ENCODE results near the gene MAPKAPK2.
"Not testable (repeated sequence)": the region's sequence is repeated elsewhere in the genome, so short reads cannot be mapped to it uniquely, and the experiment has no call there.

Gene MAPKAPK2

DNA sequence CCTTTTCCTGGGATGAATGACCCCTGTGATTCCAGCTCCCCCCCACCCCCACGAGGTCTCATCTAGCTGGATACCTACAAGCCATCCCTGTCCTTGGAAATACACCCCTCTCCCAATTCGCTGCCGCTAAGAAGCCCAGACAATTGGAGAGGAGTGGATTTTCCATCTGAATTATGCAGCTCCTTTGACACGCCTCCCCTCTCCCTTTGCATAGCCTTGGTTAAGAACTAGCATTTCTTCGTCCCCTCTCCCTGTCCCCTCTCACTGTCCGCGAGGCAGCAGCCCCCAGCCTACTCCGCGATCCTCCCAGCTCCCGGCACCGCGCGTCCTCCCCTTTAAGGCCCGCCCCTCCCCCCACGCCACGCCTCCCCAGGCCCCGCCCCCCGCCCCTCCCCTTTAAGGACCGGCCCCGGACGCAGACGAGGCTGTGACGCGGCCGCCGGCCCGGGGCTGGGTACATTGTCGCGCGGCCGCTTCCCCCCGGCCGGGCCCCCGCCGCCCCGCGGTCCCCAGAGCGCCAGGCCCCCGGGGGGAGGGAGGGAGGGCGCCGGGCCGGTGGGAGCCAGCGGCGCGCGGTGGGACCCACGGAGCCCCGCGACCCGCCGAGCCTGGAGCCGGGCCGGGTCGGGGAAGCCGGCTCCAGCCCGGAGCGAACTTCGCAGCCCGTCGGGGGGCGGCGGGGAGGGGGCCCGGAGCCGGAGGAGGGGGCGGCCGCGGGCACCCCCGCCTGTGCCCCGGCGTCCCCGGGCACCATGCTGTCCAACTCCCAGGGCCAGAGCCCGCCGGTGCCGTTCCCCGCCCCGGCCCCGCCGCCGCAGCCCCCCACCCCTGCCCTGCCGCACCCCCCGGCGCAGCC lies at the start of gene MAPKAPK2:
Gene MAPKAPK2 (plus strand): TSS at position 428 of the 856 bp plus-strand sequence. CDS start 325 bp downstream, at position 753.
- DNase-seq (ENCODE audit: low read depth in 2 of 2), result peak; percentile 65 to 78

DNA sequence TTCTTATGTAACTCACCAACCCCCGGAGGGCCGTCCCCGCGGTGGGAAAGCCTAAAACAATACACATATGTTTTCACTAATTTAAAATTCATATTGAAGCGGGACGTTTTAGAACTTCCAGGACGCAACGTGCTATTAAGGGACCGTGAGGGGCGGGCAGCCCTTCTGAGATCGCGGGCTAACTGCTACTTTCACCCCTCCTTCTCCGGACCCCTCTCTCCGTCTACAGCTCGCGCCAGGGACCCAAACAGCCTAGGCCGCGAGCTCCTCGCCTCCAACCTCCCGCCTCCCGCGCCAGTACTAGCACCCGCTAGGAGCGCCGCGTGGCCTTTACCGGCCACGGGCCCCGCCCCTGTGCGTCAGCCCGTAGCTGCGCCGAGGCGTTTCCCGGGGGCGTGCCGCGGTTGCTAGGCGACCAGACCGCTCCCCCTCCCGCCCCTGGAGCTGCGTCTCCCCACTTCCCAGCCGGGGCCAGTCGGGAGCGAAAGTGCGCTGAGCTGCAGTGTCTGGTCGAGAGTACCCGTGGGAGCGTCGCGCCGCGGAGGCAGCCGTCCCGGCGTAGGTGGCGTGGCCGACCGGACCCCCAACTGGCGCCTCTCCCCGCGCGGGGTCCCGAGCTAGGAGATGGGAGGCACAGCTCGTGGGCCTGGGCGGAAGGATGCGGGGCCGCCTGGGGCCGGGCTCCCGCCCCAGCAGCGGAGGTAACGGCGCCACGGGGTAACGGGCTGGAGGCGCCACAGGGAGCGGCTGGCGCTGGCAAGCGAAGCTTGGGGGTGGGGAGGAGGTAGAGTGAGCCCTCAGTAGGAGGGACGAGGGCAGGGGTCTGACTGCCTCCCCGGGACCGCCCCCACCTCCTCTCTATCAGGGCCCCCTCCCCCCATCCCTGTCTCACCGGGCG lies 49.4 kb upstream of the MAPKAPK2 start, which contains the start of gene DYRK3:
Gene DYRK3 (plus strand): TSS at position 457 of the 898 bp plus-strand sequence. CDS start 168 bp downstream, at position 625.
- peak; percentile 88 to 93 for DNase-seq (ENCODE audit: low read depth in 2 of 2)

- no peak for DNase-seq (ENCODE audit: low read depth in 2 of 2)
These were observed 48.7 kb upstream of the MAPKAPK2 start for GRCh38 chr1:206635978-206636345.

GRCh38 chr1:206636671-206637070 lies 48.0 kb upstream of the MAPKAPK2 start:
- DNase-seq (ENCODE audit: low read depth in 2 of 2), result no peak

GRCh38 chr1:206637605-206638004 lies 47.1 kb upstream of the MAPKAPK2 start:
- DNase-seq (ENCODE audit: low read depth in 2 of 2), result no peak

- DNase-seq (ENCODE audit: low read depth in 2 of 2), result not testable (repeated sequence)
These were observed 42.6 kb upstream of the MAPKAPK2 start for GRCh38 chr1:206642074-206642473.

DNA sequence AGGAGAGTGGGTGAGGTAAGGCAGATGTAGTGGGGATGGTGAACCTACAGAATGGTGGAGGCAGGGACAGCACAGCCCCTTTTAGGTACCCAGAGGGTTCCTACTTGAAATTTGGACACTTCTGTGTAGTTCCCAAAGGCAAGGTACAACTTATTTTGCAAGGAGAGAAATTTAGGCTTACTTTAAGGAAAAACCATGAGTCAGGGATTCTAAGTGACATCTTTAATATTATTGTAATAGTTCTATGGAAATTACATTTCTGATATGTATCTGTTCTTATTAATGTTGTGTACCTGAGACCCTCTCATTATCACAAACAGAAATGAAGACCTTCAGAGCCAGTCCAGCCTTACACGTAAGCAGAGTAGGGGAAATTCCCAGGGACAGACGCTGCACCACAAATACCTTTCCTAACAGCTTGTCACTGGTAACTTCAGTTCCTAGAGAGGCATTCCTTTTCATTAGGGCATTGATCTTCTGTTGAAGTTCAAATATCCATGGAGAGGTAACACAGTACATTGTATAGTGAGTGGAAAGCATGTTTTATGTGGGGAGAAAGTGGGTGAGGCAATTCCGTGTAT lies 41.5 kb upstream of the MAPKAPK2 start:
- DNase-seq (ENCODE audit: low read depth in 2 of 2), result no peak

- no peak for DNase-seq (ENCODE audit: low read depth in 2 of 2)
These were observed 38.2 kb upstream of the MAPKAPK2 start for GRCh38 chr1:206646504-206646903.

GRCh38 chr1:206647224-206647623 lies 37.5 kb upstream of the MAPKAPK2 start:
- no peak for DNase-seq (ENCODE audit: low read depth in 2 of 2)

GRCh38 chr1:206649261-206649921 lies 35.3 kb upstream of the MAPKAPK2 start:
- DNase-seq (ENCODE audit: low read depth in 2 of 2), result no peak

DNA sequence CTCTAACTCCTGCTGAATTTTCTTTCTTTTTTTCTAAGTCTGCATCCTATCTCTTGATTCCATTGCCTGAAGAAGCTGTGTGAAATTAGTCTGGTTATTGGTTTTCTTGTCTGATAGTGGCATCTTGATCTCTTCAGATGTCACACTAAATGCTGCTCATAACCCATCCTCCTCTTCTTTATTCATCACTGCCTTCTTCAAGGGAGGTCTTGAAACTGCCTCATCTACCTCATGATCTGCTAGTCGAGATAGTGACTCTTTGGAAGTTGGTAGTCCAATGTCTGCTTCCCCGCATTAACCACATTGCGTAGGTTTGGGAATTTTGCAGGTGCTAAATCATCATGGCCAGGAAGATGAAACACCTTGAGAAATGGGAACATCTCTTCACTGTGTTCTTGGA lies 33.7 kb upstream of the MAPKAPK2 start:
- no peak for DNase-seq (ENCODE audit: low read depth in 2 of 2)

DNA sequence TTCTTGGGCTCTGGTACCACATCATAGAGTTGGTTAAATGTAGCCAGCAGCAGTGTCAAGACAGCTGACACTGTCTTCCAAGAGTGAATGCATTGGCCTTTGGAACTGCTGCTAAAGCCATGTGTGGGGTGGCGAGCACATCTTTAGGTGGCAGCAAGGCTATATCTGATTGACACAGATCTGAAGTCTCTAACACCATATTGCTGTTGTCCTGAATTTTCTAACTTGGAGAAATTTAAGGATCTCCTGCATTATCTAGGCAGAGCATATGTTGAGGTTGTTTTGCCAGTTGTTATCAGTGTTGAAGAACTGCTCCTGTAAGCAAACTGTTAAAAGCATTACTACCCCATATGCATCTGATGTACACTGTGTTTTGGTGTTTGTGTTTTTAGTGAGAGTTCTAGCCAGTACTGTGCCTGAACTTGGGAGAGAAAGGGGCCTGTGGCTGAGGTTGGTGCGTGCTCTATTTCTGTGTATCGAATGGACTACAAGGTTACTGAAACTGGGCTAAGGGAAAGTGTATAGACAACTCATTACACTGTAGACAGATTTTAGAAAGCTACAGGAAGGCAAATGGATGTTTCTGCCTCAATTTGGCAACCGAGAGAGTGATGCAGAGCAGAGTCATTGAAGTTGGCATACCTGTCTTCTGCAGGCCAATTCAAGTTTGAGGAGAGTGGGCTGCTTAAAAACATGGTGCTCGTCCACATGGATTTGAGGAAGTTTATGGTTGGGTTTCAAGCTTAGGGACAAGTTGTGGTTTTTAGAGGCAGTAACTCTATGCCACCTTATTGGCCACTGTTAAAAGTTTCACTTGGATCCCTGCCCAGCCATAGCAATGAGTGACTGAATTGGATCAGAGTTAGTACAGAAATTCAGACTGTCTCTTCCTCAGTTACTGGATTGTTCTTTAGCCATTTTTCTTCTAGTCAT lies 32.5 kb upstream of the MAPKAPK2 start:
- DNase-seq (ENCODE audit: low read depth in 2 of 2), result no peak

DNA sequence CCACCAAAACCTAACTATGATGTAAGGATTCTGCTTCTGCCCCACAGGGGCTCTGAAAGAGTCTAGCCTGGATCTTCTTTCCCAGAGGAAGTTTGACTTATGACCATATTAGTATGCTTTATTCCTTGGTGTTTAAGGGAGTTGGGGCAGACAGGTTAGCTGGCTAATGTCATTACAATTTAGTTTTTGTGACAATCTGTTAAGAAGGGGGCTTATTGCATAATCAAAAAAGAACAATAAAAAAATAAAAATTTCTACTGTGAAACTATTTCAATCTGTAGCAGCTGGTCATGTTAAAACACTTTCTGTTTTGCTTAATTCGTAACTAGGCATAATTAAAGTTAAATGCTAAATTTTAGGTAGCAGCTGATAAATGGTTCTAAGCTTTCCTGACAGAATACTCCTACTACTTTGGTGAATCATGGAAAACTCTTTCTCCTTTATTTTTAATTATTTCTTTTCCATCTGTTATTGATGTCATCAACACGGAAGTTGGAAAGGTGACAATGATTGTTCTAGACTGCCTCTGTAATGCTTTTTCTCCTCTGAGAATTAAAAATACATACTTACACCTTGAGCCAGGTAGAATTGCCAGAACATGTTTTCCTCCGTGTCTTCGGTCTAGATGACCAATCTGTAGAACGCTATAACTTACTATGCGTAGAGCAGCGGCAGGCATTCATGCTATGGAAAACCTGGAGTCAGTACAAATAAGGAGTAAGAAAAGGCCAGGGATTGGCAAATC lies 30.8 kb upstream of the MAPKAPK2 start:
- DNase-seq (ENCODE audit: low read depth in 2 of 2), result no peak

DNA sequence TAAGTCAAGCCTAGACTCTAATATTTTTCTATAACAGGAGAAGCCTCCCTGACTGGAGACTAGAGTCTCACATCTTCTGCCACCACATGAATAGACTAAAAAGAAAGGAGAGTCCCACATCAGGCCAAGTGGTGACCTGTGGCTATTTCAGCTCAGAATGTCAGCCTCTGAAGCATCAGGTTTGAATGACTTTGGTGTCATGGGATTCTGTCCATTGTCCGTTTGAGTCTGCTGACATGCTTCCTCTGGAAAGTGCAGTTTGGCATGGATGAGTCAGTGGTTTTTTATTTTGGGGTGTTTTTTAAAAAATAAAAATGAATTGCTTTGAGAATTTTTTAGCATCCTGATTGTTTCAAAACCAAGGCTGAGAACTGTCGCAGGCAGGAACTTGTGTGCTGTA lies 29.9 kb upstream of the MAPKAPK2 start:
- no peak for DNase-seq (ENCODE audit: low read depth in 2 of 2)

DNA sequence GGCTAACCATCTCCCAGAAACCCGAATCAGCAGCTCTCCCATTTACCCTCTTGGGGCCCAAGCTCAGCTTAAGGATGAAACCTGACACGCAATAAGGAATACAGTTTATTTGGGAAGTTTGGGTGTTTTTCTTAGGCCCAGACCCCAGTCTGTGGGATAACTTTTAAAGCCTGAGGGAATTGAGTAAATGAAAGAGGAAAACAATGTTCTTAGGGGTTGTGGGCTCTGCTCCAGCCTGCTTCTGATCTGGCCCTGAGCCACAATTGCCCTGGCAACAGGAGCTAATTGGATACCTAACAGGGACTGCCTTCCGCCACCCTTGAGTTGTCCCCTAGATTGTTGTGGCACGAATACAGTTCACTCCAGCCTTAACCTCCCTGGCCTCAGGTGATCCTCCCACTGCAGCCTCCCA lies 29.2 kb upstream of the MAPKAPK2 start:
- no peak for DNase-seq (ENCODE audit: low read depth in 2 of 2)

GRCh38 chr1:206656936-206657335 lies 27.8 kb upstream of the MAPKAPK2 start:
- no peak for DNase-seq (ENCODE audit: low read depth in 2 of 2)

DNA sequence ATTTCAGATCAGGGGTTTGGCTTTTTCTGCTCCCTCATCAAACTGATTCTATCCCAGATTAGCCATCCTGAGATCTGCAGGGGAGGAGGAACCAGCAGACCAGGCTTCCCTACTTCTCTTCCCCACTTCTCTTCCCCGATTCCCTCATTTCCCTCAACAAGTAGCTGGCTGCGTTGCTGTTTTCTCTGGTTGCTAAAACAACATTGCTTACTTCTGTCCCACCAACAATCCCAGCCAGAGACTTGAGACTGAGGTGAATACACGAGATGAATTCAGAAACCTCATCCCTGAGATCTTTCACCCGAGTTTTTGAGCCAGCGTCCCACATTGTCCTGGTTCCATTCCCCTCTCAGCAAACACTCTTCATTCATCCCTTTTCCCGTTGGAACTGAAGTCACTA lies 27.0 kb upstream of the MAPKAPK2 start:
- no peak for DNase-seq (ENCODE audit: low read depth in 2 of 2)

- DNase-seq (ENCODE audit: low read depth in 2 of 2), result peak; percentile 48 to 57
These were observed 26.3 kb upstream of the MAPKAPK2 start for GRCh38 chr1:206658264-206658980.

DNA sequence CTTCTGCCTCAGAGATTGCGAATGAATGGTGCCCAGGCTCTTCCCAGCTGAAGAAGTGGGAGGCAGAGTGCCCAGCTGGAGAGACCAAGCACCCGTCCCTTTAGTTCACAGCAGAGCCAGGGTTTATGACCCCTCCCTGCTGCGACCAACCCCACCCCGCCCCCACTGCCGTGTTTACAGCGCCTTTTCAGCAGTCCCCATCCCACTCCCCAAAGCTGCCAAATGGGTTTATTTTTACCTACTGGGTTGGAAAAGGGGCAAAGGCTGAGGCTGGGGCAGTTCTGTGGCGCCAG lies 25.8 kb upstream of the MAPKAPK2 start:
- no peak for DNase-seq (ENCODE audit: low read depth in 2 of 2)
